HG02885 (cell line): ENCODE results near the gene AFAP1.

ENCODE experiments used
- ATAC-seq: cut with Tn5 transposase; IDR thresholded peaks from one replicate; pipeline ENCODE4 v1.9.1; 2021; ENCODE audit warnings: mild to moderate bottlenecking; ENCODE audit not compliant: unreplicated experiment, poor library complexity

The AFAP1 gene

GRCh38 chr4:7812231-7812857, 127.3 kb downstream of the AFAP1 start:
- no peak for ATAC-seq

DNA sequence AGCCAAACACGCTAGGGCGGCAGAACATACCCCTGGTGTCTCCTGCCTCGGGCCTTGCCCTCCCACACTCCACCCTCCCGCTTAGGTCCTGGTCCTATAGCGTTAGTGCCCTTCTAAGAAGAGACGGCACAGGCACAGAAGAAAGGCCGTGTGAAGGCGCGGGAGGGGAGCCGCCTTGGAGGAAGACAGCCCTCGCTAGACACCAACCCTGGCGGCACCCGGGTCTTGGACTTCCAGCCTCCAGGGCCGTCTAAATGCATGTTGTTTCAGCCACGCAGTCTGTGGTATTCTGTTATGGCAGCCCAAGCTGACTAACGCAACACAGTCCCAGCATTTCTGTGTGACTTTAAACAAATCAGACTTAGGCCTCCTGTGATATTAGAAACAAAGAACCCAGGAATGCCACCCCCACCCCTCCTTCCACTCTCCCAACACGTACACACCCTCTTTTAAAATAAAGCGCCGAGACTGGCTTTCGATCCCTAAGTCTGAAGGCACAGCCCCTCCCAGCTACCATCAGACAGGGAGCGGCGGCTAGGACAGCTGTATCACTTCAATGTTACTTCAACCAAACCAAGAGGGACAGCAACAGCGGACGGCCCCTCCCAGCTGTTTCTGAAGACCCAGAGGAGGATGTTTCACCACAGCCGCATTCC, 128.0 kb downstream of the AFAP1 start:
- no peak for ATAC-seq

DNA sequence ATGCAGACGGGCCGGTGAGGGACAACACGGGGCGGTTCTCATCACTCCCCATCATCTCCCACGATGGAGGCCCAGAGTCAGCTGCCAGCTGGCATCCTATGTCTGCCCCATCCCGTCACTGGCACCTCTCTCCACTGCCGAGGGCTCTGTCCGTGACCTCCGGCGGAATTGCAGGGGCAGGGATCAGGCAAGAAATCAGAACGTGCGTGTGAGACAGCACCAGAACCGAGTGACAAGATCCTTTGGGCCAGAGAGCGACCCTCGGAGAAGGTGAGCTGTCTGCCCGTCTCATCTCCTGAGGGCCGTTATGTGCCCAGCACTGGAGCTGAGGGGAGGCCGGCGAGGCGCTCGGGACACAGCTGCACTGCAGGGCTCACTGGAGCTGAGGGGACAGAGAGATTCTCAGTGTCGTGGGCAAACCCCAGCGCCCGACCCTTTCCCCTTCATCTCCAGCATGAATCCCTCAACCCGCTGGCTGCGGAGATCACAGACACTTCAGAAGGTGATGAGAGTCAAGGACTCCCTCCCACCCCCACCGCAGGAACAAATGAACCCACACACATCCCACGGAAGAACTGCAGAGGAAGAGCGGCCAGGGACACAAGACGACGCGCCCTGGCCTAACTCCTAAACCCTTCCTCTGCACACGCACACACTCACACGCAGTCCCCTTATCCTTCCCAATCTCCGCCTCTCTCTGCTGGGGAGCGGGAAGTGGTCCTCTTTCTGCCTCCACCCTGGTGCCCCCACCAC, 128.7 kb downstream of the AFAP1 start:
- ATAC-seq = no peak

- no peak for ATAC-seq
These were observed 130.9 kb downstream of the AFAP1 start for GRCh38 chr4:7808752-7809151.

- no peak for ATAC-seq
These were observed 131.5 kb downstream of the AFAP1 start for GRCh38 chr4:7808181-7808580.

- no peak for ATAC-seq
These were observed 132.2 kb downstream of the AFAP1 start for GRCh38 chr4:7807351-7807921.

- ATAC-seq = no peak
These were observed 133.1 kb downstream of the AFAP1 start for GRCh38 chr4:7806338-7807090.

- ATAC-seq = no peak
These were observed 133.9 kb downstream of the AFAP1 start for GRCh38 chr4:7805533-7806337.

DNA sequence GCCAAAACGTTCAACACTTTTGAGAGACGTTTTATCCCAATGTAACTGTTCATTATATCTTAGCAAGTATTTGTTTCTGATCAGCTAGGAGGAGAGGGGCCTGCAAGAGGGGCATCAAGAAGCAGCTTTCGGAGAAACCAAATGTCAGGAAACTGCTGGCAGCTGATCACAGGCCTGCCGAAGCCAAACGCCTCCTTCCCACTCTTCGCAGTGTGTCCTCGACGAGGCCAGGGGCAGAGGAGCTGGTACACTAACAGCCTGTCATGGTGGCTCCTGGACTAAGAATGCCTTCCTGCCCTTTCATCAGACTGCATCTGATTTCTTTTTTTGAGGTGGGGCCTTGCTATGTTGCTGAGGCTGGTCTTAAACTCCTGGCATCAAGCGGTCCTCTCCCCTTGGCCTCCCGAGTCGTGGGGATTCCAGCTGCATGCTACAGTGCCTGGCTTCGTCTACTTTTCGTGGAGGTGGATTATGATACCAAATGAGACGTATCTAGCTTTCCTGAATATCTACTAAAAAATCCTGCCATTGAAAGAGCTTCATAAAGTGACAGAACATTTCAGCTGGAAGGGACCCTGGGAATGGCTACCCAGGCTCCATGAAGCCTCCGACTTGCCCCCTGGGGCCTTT, 134.8 kb downstream of the AFAP1 start:
- no peak for ATAC-seq

DNA sequence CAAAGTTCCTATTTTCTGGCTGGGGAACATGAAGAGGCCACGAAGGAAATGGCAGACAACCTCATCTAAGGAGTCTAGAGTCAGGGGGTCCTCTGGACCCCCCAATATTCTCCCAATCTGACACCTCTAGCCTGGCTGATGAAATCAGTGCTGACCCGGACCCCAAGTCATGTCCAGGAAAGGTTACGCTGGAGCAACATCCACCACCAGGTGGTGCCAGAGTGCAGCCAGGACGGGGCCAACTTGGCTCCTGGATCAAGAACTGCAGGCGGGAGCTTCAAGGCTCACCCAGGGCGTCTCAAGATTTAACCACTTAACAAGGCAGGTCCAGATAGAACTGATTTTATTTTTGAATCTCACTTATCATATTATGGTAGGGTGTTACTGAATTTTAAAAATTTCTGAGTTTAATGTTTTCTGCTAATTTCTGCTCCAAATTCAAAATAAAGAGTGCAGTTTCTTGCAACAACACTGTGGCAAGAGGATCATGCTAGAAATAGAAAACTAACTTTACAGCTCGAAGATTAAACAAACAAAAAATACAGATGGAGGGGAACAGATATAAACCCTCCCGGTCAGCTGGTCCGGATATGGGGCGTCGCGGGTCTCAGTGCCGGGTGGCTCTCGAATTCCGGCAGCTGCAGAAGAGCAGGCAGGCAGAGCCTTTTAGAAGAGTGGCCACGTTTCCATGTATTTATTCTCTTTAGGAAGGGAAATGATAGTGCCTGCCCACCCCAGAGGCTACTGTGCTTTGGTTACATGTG, 135.5 kb downstream of the AFAP1 start:
- peak; percentile 73 for ATAC-seq

GRCh38 chr4:7803371-7803770, 136.3 kb downstream of the AFAP1 start:
- ATAC-seq = no peak

- peak; percentile 78 for ATAC-seq
These were observed 137.5 kb downstream of the AFAP1 start for GRCh38 chr4:7802093-7802726.

GRCh38 chr4:7801641-7802040, 138.0 kb downstream of the AFAP1 start:
- no peak for ATAC-seq

DNA sequence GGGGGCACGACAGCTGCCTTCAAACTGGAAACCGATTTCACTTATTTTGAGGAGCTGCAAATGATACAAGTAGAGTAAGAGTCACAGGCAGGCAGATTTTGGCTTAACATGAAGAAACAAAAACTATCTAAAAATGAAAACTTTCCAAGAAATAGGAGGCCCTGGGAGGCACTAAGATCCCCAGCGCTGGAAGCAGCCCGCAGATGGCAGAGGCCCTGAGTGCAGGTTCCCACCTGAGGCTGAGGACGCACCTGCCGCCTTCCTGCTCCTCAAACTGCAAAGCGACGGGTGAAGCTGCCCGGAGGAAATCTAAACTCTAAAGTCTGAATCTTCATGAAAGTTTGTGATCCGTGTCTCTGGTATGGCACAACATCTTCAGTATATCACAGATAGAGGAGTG, 138.7 kb downstream of the AFAP1 start:
- no peak for ATAC-seq

- no peak for ATAC-seq
These were observed 139.3 kb downstream of the AFAP1 start for GRCh38 chr4:7800410-7800809.

DNA sequence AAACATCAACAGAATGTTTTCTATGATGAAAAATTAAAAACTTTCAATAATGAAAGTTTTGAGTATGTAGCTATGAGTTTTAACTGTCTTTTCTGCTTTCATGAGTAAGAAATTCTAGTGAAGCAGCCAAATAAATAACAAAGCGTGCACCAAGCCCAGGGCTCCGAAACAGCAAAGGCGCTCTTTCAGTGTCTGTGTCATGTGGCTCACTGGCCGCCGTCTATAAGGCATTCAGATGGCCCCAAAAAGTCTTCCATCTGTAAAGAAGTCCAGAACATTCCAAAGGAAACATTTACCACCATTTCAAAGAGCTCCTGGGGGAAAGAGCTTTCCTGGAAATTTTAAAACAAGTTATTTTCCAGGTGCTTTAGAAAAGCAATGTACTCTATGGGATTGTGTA, 139.9 kb downstream of the AFAP1 start:
- no peak for ATAC-seq

DNA sequence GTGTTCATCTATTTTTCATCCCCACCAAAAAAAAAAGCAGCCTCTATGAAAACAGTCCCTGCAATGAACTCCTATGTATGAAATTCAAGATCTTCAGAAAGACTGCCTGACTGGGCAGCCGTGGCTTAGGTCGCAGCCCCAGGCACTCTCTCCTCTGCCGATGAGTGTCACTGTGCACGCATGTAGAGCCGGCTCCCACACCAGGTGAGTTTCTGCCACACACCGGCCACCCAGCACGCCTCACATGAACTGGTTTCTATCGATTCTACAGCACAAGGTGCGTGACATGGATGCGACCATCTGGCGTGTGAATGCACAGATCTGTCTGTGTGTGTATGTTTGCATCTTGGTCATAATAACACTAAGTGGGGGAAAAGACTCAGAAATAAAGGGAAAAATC, 140.4 kb downstream of the AFAP1 start:
- no peak for ATAC-seq
